GM19372 (cell line): Measurements from ENCODE around the gene SERTAD1.
"Not testable (repeated sequence)": the region's sequence is repeated elsewhere in the genome, so short reads cannot be mapped to it uniquely, and the experiment has no call there.

Experiments used
- ATAC-seq: cut with Tn5 transposase; IDR thresholded peaks from one replicate; pipeline ENCODE4 v1.9.1; 2021; ENCODE audit warnings: mild to moderate bottlenecking, low read depth, moderate library complexity; ENCODE audit not compliant: unreplicated experiment

Gene SERTAD1

DNA sequence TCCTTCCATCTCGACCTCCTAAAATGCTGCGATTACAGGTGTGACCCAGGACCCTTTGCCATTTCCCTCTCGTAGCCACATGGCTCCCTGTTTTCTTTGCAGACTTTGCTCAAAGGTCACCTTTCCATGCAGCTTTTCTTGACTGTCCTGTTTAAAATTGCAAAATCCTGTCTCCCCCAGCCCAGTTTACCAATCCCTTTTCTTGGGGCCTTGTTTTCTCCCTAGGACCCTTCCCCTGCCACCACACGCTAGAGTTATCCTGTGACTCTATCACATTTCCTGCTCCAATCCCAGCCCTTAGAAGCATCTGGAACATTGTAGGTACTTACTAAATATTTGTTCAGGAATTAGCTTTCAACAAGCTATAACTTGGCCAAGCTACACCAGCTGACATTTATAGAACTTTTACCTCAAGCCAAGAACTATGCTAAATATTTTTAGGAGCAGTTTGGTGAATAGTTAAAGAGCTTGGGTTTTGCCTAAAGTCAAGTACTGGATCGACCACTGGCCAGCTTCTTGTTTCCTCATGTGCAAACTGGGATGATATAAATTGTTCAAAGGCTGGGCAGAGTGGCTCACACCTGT is 27.5 kb upstream of the SERTAD1 start:
- ATAC-seq = no peak

DNA sequence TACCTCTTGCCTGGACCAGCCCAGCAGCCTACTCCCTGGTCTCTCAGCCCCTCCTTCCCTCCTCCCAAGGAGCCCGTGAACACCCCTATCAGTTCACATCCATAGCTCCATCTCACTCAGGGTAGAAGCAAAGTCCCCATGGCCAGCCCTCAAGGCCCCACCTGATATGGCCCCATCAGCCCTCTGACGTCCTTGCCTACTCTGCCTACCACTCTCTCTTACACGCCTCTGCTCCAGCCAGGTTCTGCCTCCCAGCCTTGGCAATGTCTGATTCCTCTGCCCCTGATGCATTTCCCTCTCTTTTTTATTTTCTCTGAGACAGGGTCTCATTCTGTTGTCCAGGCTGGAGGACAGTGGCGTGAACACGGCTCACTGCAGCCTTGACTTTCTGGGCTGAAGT is 26.2 kb upstream of the SERTAD1 start:
- ATAC-seq = no peak

DNA sequence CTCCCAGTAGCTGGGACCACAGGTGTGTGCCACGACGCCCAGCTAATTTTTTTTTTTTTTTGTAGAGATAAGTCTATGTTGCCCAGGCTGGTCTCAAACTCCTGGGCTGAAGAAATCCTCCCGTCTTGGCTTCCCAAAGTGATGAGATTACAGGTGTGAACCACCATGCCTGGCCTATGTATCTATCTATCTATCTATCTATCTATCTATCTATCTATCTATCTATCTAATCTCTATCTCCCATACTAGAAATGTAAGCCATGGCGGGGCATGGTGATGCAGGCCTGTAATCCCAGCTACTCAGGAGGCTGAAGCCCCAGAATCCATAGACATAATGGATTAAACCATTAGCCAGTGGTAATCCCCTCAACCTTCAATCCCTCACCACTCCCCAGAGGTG is 24.9 kb upstream of the SERTAD1 start:
- no peak for ATAC-seq

DNA sequence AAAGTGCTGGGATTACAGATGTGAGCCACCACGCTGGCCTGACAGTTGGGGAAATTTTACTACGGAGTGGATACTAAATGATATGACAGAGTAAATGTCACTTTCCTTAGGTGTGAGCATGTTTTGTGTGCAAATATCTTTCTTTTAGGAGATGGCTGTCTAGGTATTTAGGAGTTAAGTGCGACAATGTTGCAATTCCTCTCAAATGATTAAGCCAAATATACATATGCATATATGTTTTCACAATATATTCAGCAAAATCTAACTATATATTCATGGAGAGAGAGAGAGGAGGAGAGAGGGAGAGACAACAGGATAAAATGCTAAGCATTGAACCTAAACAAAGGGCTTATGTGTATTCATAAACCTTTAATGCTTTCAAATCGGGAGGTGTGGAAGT is 23.7 kb upstream of the SERTAD1 start:
- ATAC-seq = no peak

DNA sequence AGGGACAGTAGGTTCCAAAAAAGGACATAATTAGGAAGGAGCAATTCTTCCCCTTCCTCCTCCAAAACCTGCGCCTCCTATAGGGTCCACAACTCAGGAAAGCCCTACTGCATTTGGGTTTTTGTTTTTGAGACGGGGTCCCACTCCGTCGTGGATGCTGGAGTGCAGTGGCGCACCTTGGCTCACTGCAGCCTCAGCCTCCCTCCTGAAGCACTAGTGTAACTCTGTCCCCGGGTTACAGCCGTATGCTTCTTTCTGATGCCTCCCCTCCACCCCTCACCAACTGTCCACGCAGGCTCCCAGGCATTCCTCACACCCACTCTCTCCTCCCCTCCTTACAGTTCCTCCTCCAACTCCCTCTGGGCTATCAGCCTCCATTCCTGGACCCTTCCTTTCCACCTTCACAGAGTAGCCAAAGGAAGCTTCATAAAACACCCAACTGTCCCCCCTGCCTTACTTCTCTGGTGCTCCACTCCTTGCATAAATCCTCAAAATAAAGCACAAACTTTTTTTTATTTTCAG is 20.5 kb upstream of the SERTAD1 start:
- no peak for ATAC-seq

DNA sequence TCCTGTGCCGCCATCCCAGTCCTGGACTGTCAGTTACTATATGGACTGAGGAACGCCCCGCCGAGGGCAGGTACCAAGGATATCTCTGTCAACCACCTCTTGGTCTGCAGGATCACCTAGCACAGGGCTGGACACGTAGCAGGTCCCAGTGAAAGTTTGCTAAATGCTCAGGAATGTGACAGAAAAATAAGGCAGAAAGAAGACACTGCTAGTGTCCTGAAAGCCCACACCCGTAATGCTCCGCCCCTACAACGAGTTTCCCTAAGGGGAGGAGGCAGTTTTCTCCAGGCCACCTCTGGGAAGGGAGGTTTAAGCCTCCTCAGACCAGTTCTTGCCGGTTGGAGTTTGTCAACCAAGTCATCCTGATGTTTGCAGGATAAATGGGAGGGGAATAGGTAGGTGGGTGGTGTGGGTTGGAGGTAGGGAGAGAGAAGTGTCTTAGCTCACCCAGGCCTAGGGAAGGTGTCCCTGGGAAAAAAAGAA is 20.0 kb upstream of the SERTAD1 start:
- ATAC-seq = no peak

DNA sequence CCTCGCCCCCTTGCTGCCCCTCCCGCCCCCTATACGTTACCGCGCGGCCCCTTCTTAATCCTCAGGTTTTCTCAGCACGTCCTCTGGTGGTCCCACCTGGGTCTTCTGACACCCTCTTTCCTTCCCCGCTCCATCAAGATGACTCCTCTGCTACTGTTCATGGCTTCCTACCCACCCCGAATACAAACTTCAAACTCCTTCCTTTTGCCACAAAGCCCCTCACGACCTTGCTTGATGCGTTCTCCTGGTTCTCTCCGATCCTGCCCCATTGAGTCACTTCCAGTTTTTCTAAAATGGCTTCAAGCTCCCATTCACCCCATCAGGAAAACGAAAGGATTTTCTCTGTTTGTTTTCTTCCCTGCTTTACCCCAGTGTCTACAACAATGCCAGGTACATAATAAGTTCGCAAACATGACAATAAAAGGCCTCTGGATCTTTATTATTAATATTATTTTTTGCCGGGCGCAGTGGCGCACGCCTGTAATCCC is 19.1 kb upstream of the SERTAD1 start:
- no peak for ATAC-seq

DNA sequence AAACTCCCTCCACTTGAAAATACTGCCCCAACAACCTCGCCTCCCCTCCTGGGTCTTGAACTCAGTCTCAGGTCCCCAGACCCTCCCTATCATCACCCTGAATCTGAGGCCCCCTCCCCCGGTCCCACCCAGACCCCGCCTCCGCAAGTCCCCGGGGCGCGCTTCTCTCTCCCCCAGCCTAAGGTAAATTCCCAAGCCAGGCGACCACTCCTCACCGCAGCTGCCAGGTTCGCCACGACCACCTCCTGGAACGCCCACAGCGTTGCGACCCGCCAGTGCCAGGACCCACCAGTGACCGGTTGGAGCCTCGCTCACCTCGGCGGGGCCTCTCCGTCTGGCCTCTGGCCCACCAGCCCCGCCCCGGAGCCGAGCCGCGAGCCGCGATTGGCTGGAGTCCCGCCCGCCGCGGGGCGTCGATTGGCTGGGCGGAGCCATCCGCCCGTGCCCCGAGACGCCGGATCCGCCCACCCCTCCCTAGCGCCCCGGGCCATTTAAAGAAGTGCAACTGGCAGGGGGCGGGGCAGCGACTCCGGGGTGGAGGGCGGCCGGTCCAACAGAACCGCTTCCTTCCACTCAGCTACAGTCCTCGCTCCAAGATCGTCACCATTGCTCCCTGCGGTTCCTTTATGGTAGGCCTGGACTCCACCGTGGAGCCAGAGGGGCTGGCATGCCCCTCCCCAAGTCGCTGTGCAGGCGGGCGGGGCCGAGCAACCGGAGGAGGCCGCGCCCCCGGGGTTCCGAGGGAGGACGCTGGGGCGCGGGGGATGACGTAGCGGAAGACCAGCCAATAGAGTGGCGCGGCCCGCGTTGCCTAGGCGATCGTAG is 18.4 kb upstream of the SERTAD1 start, which contains the start of gene SERTAD3:
SERTAD3 (minus strand) TSS at position 336 of the 825 bp plus-strand sequence. CDS start 2,255 bp downstream, outside the sequence.
- peak; percentile 65 for ATAC-seq

DNA sequence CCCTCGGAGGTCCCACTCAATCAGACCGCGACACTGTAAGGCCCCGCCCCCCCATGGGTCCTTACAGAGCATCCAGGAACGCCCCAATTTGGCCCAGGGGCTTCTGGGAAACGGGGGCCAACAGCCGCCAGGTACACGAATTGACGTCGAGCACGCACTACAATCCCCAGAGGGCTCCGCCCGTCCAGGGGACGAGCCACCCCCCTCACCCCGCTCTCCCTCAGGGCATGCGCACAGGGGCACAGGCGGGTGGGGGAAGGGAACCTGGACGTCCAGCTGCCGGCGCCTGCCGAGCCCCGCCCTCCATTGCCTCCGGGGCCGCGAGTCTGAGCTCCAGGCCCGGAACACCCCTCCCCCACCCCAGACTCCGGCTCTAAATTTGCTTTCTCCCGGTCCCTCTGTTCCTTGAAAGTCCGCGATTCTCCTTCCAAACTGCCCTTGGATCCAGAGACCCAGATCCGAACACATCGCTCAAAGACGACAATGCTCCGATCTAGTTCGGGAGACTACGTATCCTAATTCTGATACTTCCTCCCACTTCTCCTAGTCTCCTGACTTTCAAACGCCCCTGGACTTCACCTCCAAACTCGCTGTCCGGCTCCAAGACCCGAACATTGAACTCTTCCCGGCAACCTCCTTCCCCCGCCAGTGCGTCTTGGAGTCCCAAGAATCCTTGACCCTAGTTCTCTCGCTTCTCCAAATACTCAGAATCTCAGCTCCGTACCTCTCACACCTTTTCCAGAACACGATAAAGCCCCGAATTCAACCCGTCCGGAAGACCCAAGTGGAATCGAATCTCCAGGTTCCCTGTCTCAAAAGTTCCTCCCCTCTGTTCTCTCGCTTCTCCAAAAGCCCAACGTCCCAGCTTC is 17.6 kb upstream of the SERTAD1 start:
- peak; percentile 72 for ATAC-seq

DNA sequence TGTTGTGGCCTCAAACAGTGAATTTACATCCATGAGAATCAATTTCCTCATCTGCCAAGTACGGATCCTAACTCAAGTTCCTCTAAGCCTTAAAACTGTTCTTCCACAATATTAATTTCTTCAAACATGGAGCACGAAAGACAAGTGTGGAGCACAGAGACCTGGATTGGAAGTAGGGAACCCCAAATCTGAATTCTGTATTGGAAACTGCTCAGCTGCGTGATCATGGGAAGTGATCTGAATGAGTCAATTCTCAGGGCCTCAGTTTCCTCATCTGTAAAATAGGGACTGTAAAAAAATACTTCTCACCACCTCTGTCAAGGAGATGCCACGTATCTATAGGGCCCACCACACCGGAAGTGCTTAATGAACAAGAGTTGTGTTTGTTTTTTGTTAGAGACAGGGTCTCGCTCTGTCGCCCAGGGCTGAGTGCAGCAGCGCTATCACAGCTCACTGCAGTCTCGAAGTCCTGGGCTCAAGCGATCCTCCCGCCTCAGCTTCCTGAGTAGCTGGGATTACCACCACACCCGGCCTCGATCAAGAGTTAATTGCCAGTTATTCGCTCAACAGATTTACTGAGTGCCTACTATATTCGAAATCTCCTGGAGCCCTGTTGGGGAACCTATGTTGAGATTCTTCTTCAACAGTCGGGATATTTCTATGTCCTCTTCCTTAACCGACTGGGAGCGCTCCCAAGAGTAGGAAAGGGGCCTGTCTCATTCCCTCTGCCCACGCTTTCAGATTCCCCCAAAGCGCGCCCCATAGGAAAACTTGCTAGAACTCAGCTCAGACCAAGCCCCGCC is 16.7 kb upstream of the SERTAD1 start:
- ATAC-seq = no peak

DNA sequence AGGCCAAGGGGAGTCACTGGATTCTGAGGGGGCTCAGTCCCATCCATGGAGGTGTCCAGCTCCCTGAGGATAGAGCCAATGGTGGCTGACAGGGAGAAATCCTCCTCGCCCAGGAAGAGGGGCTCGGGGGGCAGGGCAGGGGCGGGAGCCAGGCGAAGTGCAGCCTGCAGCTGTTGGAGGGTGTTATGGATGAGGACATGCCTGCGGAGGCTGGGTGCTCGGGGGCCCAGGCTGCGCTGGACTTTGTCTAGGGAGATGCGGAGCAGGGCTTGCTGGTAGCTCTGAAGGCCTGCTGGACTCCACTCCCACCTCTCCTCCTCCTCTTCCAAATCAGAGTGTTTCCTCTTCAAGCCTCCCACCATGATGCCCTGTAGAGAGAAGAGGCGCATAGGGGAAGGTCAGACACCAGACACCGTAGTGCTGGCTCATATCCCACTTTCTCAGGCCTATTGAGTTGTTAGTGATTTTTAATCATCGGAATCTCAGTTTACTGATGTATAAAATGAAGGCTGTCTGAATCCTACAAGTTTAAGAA is 16.0 kb upstream of the SERTAD1 start:
- no peak for ATAC-seq

DNA sequence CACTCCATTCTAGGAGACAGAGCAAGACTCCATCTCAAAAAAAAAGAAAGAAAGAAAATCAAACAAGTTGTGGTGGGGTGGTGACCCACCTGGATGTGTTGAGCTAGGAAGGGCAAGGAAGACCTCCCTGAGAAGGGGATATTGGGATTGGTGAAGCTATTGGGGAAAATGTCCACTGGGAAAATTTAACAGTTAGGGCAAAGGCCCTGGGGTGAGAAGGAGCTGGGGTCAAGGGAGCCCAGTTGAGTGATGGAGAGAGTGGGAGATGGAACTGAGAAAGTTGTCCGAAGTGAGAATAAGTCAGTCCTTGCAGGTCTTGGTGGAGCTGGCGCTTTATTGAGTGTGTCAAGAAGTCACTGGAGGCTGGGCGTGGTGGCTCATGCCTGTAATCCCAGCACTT is 12.5 kb upstream of the SERTAD1 start:
- ATAC-seq = no peak

DNA sequence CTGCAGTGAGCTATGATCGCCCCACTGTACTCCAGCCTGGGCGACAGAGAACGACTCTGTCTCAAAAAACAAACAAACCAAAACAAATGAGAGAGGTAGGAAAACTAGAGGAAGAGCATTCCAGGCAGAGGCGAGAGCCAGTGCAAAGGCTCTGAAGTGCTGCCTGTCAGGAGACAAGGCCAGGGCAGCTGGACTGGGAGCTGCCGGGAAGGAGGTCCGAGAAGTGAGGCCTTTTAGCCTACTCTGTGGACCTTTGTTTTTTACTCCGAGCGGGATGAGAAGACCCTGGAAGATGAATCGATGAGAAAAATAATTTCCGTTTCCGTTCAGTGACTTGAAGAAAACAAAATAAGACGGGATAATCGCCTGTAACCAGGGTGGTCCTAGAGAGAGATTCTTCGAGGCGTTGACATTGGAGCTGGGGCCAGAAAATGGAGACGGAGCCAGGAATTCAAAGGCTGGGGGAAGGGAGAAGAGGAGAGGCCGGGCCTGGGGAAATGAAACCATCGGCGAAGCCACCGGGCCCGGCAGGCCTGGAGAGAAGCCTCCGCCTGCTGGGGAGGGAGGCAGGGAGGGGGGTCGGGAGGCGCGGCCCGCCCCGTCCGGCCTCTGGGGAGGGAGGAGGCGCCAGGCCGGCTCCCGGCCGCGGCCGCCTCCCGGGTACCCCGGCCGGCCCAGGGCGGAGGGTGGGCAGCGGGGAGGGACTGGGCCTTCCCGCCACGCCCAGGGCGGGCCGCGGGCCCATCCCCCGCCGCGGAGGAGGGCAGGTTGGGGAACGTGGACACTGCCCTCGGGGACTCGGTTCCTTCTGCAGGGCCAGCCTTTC is 7.8 kb upstream of the SERTAD1 start:
- no peak for ATAC-seq

DNA sequence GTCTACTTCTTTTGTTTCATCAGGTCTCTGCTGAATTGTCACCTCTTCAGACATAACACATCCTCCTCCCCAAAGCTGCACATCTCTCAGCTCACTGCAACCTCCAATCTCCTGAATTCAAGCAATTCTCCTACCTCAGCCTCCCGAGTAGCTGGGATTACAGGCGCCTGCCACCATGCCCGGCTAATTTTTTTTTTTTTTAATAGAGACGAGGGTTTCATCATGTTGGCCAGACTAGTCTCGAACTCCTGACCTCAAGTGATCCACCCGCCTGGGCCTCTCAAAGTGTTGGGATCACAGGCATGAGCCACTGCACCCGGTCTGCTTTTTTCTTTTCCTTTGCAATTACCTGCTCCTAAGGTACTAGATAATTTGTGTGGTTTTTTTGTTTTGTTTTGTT is 7.0 kb upstream of the SERTAD1 start:
- not testable (repeated sequence) for ATAC-seq

DNA sequence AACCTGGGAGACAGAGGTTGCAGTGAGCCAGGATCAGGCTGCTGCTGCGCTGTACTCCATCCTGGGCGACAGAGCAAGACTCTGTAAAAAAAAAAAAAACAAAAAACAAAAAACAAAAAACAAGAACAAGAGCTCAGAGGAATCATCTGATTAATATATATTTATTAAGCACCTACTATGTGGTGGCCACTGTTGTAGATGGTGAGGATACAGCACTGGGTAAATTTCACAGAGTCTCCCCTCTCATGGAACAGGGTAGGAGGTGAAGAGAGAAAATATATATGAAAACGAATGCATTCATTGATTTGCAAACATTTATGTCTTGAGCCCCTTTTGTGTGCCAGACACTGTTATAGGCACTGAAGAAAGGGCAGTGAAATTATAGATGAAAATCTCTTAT is 5.9 kb upstream of the SERTAD1 start:
- ATAC-seq = no peak

DNA sequence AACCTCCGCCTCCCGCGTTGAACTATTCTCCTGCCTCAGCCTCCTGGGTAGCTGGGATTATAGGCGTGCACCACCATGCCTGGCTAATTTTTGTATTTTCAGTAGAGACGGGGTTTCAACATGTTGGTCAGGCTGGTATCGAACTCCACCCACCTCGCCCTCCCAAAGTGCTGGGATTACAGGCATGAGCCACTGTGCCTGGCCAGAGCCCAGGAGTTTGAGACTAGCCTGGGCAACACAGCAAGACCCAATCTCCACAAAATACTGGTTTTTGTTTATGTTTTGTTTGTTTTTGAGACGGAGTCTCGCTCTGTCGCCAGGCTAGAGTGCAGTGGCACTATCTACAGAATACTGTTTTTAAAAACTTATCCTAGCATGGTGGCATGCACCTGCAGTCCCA is 4.5 kb upstream of the SERTAD1 start:
- not testable (repeated sequence) for ATAC-seq

DNA sequence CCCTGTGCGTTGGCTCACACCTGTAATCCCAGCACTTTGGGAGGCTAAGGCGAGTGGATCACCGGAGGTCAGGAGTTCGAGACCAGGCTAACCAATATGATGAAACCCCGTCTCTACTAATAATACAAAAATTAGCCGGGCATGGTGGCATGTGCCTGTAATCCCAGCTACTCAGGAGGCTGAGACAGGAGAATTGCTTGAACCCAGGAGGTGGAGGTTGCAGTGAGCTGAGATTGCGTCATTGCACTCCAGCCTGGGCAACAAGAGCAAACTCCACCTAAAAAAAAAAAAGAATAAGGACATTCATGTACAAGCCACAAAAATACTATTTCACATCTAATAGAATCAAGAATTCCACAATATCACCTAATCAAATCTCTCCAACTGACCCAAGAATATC is 2.4 kb upstream of the SERTAD1 start:
- ATAC-seq = not testable (repeated sequence)

DNA sequence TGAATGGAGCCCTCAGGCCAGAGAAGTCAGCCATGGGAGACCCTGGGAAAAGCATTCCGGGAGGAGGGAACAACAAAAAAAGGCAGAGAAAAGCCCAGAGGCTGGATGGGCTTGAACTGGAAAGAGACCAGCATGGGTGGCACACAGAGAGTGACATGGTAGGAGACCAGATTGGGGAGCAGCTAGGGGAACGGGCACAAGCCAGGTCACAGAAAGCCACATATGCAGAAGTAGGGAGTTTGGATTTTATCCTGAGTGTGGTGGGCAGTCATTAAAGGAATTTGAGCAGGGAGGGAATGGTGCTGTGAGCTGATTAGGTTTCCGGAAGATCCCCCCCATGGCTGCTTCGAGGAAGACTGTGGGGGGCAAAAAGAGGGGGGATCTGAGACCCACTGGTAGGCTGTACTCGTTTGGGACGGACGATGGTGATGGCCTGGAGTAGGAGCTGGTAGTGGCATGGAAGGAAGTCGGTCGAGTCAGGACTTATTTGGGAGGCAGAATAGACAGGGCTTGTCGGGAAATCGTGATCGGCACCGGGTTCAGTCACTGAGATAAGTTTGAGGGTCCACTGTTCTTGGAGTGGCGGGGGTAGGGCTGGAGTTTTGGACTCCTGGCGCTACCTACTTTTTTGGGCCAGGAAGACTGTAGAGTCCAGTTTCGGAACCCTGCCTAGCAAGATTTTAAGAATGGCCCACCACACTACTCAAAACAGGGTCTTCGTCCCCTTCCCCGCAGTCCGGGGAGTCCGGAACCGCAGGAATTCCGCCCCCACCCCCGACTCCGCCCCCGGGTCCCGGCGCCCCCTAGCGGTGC is 949 bp downstream of the SERTAD1 start:
- ATAC-seq = no peak
